Jurkat, Clone E6-1 (cell line): Measurements from ENCODE around the gene MYH10.

ENCODE experiments used
- DNase-seq: peaks from one replicate; pipeline ENCODE4 v3.0.0-alpha.2; 2011; ENCODE audit warnings: low read depth, low spot score
- H3K4me3 ChIP-seq: 2 replicates; pipeline ENCODE4 v1.5.1; 2011; ENCODE audit warnings: mild to moderate bottlenecking, low read length, control low read depth, moderate library complexity

MYH10 gene

DNA sequence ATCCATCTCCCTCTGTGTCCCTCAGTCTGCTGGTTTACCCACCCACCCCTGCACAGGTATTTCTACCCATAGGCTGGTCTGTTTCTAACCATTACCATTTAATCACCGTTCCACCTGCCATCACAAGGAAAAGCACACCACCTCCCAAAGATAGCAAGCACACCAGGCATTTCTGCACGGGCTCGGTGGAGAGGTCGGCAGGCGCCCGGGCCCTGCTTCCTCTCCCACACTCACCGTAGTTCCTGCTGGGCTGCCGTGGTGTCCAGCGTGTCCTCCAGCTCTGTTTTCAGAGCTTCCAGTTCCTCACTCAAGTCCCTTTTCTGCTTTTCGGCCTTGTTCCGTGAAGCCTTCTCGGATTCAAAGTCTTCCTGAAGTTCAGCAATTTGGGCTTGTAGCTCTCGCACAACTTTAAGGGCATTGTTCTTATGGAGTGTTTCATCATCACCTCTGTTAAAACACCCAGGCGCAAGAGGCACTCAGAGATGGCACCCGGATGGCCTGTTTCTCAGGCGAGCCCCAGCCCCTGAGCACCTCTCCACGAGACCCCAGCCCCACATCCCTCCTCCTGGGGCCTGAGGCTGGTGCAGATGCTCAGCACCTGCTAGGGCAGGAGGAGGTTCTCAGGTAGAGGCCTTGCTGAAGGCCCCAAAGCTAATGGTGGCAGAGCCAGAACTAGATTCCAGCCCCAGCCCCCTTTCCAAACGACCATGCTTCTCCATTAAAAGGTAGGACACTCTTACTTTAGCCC, 125.9 kb downstream of the MYH10 start:
- no peak for DNase-seq

DNA sequence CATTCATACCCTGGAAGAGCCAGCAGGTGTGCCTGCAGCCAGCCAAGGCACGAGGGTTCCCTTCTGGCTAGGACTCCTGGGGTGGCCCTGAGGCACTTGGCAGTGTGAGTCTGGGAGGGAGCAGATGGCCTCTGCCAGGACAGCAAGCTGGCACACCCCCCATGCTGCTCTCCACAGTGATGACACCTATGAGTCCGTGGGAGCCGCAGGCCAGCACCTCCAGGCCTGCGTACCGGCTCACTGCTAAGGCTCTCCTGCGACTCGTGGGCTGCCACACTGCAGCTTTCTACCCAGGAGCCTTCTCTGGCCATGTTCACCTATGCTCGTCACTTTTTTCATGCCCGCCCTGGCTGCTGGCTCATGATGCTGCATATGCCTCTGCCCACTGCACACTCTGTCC, 126.7 kb downstream of the MYH10 start:
- no peak overlapping the region for H3K4me3 ChIP-seq
- DNase-seq: no peak

More for the DNA sequence above, 125.9 kb downstream of the MYH10 start:
- H3K4me3 ChIP-seq: no peak overlapping the region

DNA sequence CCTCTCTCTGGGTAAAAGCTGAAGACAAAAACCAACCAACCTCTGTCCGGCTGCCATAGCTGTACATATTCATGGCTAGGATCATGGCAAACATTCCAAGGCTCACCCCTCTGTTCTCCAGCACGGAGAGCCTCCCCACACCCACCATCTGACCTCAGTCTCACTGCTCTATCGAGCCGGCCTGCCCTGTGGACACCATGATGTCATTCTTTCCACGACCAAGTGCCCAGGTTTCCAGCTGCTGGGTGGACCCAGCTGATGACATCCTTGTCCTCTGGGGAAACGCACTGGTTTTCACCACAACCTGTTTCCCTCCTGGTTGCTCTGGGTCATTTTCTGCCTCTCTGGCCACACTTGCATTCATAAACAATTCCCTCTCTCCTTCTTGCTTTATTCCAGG, 127.2 kb downstream of the MYH10 start:
- H3K4me3 ChIP-seq: no peak overlapping the region
- DNase-seq: no peak

- DNase-seq: no peak
- no peak overlapping the region for H3K4me3 ChIP-seq
These were observed 128.4 kb downstream of the MYH10 start for GRCh38 chr17:8502126-8502525.

- no peak for DNase-seq
- H3K4me3 ChIP-seq: no peak overlapping the region
These were observed 129.9 kb downstream of the MYH10 start for GRCh38 chr17:8500609-8501008.

GRCh38 chr17:8499614-8500013, 130.9 kb downstream of the MYH10 start:
- DNase-seq: no peak
- H3K4me3 ChIP-seq: no peak overlapping the region

- H3K4me3 ChIP-seq: no peak overlapping the region
- no peak for DNase-seq
These were observed 131.4 kb downstream of the MYH10 start for GRCh38 chr17:8499171-8499570.

DNA sequence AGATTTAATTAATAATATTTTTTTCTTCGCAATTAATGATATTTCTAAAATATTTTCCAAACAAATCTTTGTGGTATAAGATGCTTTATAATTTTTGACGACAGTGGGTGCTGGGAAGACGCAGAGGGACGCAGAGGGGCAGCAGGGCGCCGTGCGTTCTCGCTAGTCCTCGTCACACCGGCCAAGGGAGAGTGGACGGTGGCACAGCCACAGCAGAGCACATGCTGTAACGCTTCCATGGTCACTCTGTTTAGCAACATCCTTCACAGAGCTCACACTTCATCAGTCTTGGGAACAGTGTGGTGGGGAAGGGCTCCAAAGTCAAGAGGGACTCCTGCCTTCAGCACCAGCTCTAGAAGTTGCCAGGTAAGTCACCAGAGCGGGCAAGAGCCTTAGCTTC, 134.4 kb downstream of the MYH10 start:
- no peak overlapping the region for H3K4me3 ChIP-seq
- no peak for DNase-seq

DNA sequence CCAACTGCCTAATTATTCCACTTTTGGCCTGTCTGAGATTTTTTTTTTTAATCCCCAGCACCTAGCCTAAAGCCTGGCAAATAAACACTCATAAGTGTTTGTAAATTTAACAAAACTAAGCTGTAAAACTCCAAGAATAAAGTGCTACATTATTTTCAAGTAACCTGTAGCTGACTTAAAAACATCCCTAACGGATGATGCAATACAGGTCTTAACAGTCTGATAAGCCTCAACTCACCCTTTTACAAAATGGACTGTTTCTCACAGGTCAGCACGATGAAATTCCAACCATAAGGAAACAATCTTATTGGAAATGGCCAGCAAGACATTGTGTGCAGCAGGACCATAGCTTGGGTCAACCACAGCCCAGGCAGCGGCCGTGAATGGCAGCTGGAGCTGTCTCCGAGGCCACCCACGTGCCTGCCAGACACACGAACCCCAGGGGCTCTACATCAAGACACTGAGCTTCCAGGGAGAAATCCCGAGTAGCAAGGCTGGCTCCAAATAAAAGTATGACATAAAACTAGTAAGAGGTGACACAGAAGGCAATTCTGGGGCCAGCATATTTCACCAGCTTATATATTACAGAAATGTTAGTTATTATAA, 135.9 kb downstream of the MYH10 start:
- DNase-seq: no peak
- H3K4me3 ChIP-seq: no peak overlapping the region

DNA sequence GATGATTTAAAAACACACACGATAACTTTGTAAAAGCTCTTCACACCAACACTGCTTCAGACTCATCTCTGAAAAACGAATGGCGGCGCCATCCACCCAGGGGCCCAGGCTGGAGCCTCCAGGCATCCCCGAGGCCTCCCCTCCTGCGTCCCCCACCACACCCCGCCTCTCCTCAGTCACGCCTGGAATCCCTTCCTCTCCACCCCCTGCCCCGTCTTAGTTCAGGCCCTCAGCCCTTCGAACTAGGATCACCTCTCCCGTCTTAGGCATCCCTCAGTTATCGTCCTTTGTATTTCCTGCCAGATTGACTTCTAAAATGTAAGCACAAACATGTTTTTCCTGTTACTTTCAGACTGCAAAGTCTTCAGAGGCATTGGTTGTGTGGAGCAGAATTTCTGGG, 136.5 kb downstream of the MYH10 start:
- no peak overlapping the region for H3K4me3 ChIP-seq
- DNase-seq: no peak

GRCh38 chr17:8492121-8492520, 138.4 kb downstream of the MYH10 start:
- no peak for DNase-seq
- H3K4me3 ChIP-seq: no peak overlapping the region

- no peak for DNase-seq
- no peak overlapping the region for H3K4me3 ChIP-seq
These were observed 140.1 kb downstream of the MYH10 start for GRCh38 chr17:8490256-8491023.

DNA sequence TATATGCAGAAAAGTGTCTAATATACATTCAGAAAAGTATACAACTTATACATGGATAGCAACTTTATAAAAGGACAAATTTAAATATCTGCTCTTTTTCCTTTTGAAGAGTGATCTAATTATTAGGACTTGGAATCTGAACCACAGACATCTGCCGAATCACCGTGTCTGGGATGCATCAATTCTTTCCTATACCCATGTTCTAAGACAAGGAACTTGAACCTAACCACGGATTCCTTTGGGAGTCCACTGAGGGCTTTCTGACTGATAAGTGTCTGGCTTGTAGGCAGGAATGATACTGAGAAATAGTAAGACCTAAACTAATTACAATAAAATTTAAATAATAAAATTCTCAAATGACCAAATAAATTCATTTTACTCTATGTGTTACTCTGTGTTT, 140.7 kb downstream of the MYH10 start:
- DNase-seq: no peak
- no peak overlapping the region for H3K4me3 ChIP-seq

DNA sequence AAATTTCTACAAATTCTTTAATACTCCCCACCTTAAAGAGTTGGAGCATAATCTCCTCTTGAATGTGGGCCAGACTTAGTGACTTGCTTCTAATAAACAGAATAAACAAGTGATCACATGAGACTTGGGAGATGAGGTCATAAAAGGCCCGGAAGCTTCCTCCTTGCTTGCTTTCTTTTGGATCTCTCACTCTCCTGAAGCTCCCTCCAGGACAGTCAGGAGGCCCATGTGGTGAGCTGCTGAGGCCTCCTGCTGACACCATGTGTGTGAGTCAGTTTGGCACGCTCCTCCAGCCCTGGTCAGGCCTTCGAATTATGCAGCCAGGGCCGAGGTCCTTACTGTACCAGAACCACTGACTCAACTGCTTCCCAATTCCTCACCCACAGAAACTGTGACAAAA, 141.6 kb downstream of the MYH10 start:
- DNase-seq: no peak
- H3K4me3 ChIP-seq: no peak overlapping the region

DNA sequence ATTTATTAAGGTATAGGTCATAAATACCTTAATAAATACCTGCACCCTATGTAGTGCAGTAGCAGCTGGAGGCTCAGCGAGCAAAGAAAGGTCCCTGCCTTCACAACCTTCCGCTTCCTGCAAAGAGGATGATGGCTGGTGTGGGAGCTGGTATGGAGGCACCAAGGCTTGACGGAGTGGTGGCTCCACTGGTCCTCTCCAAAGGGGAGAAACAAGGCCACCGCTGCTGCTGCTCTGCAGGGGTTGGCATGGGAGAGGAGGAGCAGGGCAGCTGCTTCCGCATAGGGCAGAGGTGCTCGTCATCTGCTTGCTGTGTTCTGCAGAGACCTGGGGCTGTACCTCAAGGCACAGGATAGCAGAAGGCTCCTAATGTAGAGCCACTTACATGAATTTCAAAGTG, 142.0 kb downstream of the MYH10 start:
- no peak for DNase-seq
- H3K4me3 ChIP-seq: no peak overlapping the region

DNA sequence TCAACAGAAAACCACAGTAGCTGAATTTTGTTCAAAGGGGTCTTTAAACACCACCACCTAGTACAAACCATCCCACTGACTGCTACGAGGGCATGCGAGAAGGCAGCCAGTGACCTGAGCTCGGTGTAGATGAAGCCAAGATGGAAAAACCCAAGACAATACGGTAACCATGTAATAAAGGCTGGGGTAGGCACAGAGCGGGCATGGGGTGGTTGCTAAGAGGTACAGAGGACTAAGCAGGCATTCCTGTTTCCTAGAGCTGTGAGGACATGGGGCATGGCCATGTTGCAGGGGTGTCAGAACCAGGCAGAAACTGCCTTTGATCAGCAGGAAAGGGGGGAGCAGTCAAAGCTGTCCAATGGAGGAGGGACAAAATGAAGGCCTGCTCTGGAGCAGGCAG, 142.8 kb downstream of the MYH10 start:
- no peak overlapping the region for H3K4me3 ChIP-seq
- DNase-seq: no peak

DNA sequence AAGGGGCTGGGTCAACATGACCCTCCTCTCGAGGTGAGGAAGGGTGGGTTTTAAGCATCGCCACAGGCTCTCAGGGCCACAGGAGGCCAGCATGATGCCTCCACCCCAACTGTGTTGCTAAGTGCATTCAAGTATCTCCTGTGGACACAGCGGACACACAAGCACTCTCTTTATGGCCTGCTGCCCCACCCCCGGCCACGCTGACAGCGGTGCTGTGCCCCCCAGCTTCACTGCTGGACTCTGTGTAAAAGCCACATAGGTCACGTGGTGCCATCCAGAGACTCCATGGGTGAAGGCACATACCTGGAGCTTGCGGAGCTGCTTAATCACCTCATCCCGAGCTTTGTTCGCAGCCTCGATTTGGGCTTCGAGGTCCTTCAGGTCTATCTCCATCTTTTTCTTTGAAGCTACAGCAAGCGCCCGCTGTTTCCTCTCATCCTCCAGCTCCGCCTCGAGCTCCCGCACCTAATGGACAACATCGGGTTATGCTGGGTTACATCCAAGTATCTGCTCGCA, 143.3 kb downstream of the MYH10 start:
- H3K4me3 ChIP-seq: no peak overlapping the region
- no peak for DNase-seq

- DNase-seq: no peak
- H3K4me3 ChIP-seq: no peak overlapping the region
These were observed 145.0 kb downstream of the MYH10 start for GRCh38 chr17:8485491-8485890.

DNA sequence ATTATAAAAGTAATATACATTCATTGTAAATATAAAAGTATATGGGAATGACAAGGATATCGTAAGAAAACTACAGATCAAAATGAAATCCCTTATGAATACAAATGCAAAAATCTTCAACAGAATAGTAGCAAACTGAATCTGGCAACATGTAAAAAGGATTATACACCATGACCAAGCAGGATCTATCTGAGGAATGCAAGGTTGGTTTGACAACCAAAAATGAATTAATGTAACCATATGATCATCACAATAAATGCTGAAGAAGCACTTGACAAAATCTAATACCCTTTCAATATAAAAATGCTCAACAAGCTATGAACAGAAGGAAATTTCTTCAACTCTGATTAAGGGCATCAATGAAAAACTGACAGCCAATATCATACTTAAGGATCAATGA, 146.1 kb downstream of the MYH10 start:
- H3K4me3 ChIP-seq: no peak overlapping the region
- DNase-seq: no peak

- no peak for DNase-seq
- H3K4me3 ChIP-seq: no peak overlapping the region
These were observed 148.0 kb downstream of the MYH10 start for GRCh38 chr17:8482546-8482945.
